HepG2 (cell line): Measurements from ENCODE around the gene AGER. TPM values are rescaled to one million over a fixed set of nuclear protein-coding genes. Genes with fewer than 3 reads are reported as not detected.

Experiments
- ATF7 ChIP-seq, 2 experiments: fragments of 450-650 bp in 1 of 2; sonication (generic) in 1 of 2; formaldehyde crosslinking in 1 of 2; IDR thresholded peaks; 2 replicates each; pipeline versions ENCODE4 v1.4.0 to v1.6.1; 2016 to 2020; ENCODE audit warnings: antibody characterized with exemption in 1 of 2, mild to moderate bottlenecking in 1 of 2, missing genetic modification reagents in 1 of 2
- CBFB ChIP-seq: sonication (generic); formaldehyde crosslinking; IDR thresholded peaks from 2 replicates; pipeline ENCODE4 v1.4.0; 2020; ENCODE audit warnings: missing genetic modification reagents
- CEBPG ChIP-seq: IDR thresholded peaks from 2 replicates; pipeline ENCODE4 v1.6.1; 2016
- HNRNPL ChIP-seq: fragments of 200-400 bp; formaldehyde crosslinking; IDR thresholded peaks from 2 replicates; pipeline ENCODE4 v1.6.1; 2017; ENCODE audit warnings: mild to moderate bottlenecking, low read depth, low read length
- KLF13 ChIP-seq: sonication (generic); formaldehyde crosslinking; IDR thresholded peaks from 2 replicates; pipeline ENCODE4 v1.4.0; 2020; ENCODE audit warnings: mild to moderate bottlenecking, missing genetic modification reagents
- KLF6 ChIP-seq: IDR thresholded peaks from 2 replicates; pipeline ENCODE4 v1.8.0; 2016; ENCODE audit warnings: missing biosample characterization, missing genetic modification reagents
- NFRKB ChIP-seq: fragments of 450-650 bp; IDR thresholded peaks from 2 replicates; pipeline ENCODE4 v1.6.1; 2017
- POLR2AphosphoS2 ChIP-seq: IDR thresholded peaks from 2 replicates; pipeline ENCODE4 v1.6.1; 2011; ENCODE audit warnings: low read depth, low read length, improper control_type of control experiment
- RCOR2 ChIP-seq: IDR thresholded peaks from 2 replicates; pipeline ENCODE4 v1.6.1; 2016; ENCODE audit warnings: missing biosample characterization, missing genetic modification reagents
- THYN1 ChIP-seq: sonication (generic); formaldehyde crosslinking; IDR thresholded peaks from 2 replicates; pipeline ENCODE4 v1.8.1; 2023; ENCODE audit warnings: low read depth, mild to moderate bottlenecking, moderate library complexity, missing genetic modification reagents, borderline replicate concordance
- TOE1 ChIP-seq: sonication (generic); formaldehyde crosslinking; IDR thresholded peaks from 2 replicates; pipeline ENCODE4 v1.4.0; 2020; ENCODE audit warnings: mild to moderate bottlenecking, missing genetic modification reagents
- ZNF207 ChIP-seq: fragments of 450-650 bp; IDR thresholded peaks from 2 replicates; pipeline ENCODE4 v1.6.1; 2016; ENCODE audit warnings: antibody characterized with exemption, borderline replicate concordance
- ZNF44 ChIP-seq: sonication (generic); formaldehyde crosslinking; IDR thresholded peaks from 2 replicates; pipeline ENCODE4 v1.5.1; 2020; ENCODE audit warnings: mild to moderate bottlenecking, missing genetic modification reagents
- ZNF564 ChIP-seq: sonication (generic); formaldehyde crosslinking; IDR thresholded peaks from 2 replicates; pipeline ENCODE4 v1.8.1; 2023; ENCODE audit warnings: mild to moderate bottlenecking, missing genetic modification reagents
- polyA plus RNA-seq, 8 experiments: library from polyadenylated mRNA; depleted of rRNA in 3 of 8; stranded (reverse) in 7 of 8; unstranded in 1 of 8; fragments of >200 nt; fragmentation: Illumina TruSeq in 4 of 8; extraction: Trizol in 4 of 8; gene quantifications; 2 replicates each; pipeline versions ENCODE4 v1.2.1 to v1.2.3, GENCODE V29; 2011 to 2016; ENCODE audit warnings: low read depth in 4 of 8, missing spikeins in 1 of 8, mixed read lengths in 1 of 8; ENCODE audit not compliant: insufficient read depth in 1 of 8
- total RNA-seq, 5 experiments: library from RNA; depleted of rRNA; stranded (reverse); fragments of >200 nt; fragmentation: Illumina TruSeq; extraction: Trizol; gene quantifications; 2 replicates each; pipeline ENCODE4 v1.2.3, GENCODE V29; 2016; ENCODE audit warnings: low read depth in 1 of 5
- TF ChIP-seq, protein P1 (sequence below): sonication (generic); formaldehyde crosslinking; IDR thresholded peaks from 2 replicates; pipeline ENCODE4 v1.4.0; 2020; ENCODE audit warnings: missing genetic modification reagents
- TF ChIP-seq, protein P2 (sequence below): sonication (generic); formaldehyde crosslinking; IDR thresholded peaks from 2 replicates; pipeline ENCODE4 v1.4.0; 2020; ENCODE audit warnings: missing genetic modification reagents
- TF ChIP-seq, protein P3 (sequence below): sonication (generic); formaldehyde crosslinking; IDR thresholded peaks from 2 replicates; pipeline ENCODE4 v1.5.0; 2020; ENCODE audit warnings: mild to moderate bottlenecking, missing genetic modification reagents, borderline replicate concordance
- TF ChIP-seq, protein P4 (sequence below), 2 experiments: IDR thresholded peaks; 2 replicates each; pipeline ENCODE4 v1.6.1; 2011 to 2012; ENCODE audit warnings: low read length in 2 of 2, borderline replicate concordance in 1 of 2, low read depth in 1 of 2, mild to moderate bottlenecking in 1 of 2, moderate library complexity in 1 of 2
- TF ChIP-seq, protein P5 (sequence below): sonication (generic); formaldehyde crosslinking; IDR thresholded peaks from 2 replicates; pipeline ENCODE4 v1.8.1; 2023; ENCODE audit warnings: mild to moderate bottlenecking, moderate library complexity, missing genetic modification reagents

The AGER gene
- total and polyA plus RNA-seq, 2 of the 13 experiments (the other 11 are each of a cell fraction or from before 2014, with no cell fraction given), result 1.9 to 5.1 TPM

DNA sequence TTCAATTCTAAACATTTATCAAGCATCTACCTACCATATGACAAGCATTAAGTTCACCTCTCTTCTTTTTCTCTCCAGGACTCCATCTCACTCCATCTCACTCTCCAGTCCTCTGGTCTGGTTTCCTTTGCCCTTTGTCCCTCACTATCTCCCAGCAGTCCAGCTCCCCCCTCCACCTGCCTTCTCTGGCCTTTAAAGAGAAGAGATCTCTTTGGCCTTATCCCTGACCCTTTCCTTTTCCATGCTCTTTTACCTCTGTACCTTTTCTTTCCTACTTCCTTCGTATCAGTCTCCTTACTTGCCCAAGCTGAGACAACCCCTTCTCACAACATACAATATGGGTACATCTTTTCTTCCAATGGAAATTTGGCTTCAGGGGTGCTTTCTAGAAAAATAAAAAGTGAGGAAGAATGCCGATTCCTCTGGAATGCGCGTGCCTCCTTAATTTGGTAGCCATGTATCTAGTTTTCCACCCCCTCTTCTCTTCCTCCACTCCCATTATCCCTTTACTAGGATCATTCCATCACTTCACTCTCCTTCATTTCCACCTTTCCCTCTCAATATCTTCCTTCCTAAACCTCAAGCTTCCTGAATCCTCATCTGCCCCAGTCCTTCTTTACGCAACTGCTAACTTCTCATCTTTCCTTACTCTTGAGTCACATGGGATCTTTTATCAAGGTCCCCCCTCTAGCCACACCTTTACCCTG, 7.4 kb downstream of the AGER start (continued):
- TF ChIP-seq, protein P1, sequence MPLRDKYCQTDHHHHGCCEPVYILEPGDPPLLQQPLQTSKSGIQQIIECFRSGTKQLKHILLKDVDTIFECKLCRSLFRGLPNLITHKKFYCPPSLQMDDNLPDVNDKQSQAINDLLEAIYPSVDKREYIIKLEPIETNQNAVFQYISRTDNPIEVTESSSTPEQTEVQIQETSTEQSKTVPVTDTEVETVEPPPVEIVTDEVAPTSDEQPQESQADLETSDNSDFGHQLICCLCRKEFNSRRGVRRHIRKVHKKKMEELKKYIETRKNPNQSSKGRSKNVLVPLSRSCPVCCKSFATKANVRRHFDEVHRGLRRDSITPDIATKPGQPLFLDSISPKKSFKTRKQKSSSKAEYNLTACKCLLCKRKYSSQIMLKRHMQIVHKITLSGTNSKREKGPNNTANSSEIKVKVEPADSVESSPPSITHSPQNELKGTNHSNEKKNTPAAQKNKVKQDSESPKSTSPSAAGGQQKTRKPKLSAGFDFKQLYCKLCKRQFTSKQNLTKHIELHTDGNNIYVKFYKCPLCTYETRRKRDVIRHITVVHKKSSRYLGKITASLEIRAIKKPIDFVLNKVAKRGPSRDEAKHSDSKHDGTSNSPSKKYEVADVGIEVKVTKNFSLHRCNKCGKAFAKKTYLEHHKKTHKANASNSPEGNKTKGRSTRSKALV (CRISPR knock-in tag), result no peak
- TF ChIP-seq, protein P2, sequence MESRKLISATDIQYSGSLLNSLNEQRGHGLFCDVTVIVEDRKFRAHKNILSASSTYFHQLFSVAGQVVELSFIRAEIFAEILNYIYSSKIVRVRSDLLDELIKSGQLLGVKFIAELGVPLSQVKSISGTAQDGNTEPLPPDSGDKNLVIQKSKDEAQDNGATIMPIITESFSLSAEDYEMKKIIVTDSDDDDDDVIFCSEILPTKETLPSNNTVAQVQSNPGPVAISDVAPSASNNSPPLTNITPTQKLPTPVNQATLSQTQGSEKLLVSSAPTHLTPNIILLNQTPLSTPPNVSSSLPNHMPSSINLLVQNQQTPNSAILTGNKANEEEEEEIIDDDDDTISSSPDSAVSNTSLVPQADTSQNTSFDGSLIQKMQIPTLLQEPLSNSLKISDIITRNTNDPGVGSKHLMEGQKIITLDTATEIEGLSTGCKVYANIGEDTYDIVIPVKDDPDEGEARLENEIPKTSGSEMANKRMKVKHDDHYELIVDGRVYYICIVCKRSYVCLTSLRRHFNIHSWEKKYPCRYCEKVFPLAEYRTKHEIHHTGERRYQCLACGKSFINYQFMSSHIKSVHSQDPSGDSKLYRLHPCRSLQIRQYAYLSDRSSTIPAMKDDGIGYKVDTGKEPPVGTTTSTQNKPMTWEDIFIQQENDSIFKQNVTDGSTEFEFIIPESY, result no peak
- TF ChIP-seq KLF13 (no peak), ZNF207 (no peak), CEBPG (CRISPR knock-in tag) (0 out of 2 replicates have a peak, but pooled peaks have one; percentile 56), POLR2AphosphoS2 (no peak), ATF7 (IDR thresholded peaks at IDR 0.05) (no peak), ATF7 (CRISPR knock-in tag; IDR thresholded peaks at IDR 0.05) (no peak), RCOR2 (CRISPR knock-in tag) (no peak; the same call in 1 of the 2 replicates), CBFB (no peak), ZNF564 (CRISPR knock-in tag) (0 out of 2 replicates have a peak, but pooled peaks have one; percentile 12), ZNF44 (CRISPR knock-in tag) (no peak), TOE1 (CRISPR knock-in tag) (peak; percentile 24; the same call in 1 of the 2 replicates), NFRKB (0 out of 2 replicates have a peak, but pooled peaks have one; percentile 28), HNRNPL (no peak), KLF6 (CRISPR knock-in tag) (no peak; the same call in 1 of the 2 replicates), THYN1 (CRISPR knock-in tag) (no peak)
- TF ChIP-seq, protein P3, sequence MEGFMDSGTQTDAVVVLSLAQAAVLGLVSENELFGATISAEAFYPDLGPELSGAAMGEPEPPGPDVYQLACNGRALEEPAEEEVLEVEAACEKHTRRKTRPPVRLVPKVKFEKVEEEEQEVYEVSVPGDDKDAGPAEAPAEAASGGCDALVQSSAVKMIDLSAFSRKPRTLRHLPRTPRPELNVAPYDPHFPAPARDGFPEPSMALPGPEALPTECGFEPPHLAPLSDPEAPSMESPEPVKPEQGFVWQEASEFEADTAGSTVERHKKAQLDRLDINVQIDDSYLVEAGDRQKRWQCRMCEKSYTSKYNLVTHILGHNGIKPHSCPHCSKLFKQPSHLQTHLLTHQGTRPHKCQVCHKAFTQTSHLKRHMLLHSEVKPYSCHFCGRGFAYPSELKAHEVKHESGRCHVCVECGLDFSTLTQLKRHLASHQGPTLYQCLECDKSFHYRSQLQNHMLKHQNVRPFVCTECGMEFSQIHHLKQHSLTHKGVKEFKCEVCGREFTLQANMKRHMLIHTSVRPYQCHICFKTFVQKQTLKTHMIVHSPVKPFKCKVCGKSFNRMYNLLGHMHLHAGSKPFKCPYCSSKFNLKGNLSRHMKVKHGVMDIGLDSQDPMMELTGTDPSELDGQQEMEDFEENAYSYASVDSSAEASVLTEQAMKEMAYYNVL (CRISPR knock-in tag), result 0 out of 2 replicates have a peak, but pooled peaks have one; percentile 23
- TF ChIP-seq, protein P4, sequence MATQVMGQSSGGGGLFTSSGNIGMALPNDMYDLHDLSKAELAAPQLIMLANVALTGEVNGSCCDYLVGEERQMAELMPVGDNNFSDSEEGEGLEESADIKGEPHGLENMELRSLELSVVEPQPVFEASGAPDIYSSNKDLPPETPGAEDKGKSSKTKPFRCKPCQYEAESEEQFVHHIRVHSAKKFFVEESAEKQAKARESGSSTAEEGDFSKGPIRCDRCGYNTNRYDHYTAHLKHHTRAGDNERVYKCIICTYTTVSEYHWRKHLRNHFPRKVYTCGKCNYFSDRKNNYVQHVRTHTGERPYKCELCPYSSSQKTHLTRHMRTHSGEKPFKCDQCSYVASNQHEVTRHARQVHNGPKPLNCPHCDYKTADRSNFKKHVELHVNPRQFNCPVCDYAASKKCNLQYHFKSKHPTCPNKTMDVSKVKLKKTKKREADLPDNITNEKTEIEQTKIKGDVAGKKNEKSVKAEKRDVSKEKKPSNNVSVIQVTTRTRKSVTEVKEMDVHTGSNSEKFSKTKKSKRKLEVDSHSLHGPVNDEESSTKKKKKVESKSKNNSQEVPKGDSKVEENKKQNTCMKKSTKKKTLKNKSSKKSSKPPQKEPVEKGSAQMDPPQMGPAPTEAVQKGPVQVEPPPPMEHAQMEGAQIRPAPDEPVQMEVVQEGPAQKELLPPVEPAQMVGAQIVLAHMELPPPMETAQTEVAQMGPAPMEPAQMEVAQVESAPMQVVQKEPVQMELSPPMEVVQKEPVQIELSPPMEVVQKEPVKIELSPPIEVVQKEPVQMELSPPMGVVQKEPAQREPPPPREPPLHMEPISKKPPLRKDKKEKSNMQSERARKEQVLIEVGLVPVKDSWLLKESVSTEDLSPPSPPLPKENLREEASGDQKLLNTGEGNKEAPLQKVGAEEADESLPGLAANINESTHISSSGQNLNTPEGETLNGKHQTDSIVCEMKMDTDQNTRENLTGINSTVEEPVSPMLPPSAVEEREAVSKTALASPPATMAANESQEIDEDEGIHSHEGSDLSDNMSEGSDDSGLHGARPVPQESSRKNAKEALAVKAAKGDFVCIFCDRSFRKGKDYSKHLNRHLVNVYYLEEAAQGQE (IDR thresholded peaks at IDR 0.05; ENCODE audit: borderline replicate concordance in 1 of 2, low read depth in 1 of 2, low read length in 2 of 2), result no peak
- TF ChIP-seq, protein P5, sequence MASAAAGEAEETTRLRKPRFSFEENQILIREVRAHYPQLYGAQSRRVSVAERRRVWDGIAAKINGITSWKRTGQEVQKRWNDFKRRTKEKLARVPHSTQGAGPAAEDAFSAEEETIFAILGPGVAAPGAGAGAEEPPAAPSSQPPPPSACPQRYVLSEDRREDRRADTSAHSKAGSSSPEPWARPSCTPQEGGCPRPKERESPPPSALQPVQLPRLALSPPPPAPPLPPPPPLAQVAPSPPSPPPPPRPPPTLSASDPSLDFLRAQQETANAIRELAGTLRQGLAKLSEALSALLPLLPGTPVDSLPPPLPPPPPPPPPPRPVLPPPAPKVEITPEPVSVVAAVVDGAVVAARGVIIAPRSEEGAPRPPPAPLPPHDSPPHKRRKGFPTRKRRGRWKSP (CRISPR knock-in tag), result no peak
